ENCODE measurements around the gene FREM3.
A peak's percentile ranks its signal among the peaks of the same experiment; 100 is the strongest.
"Not testable (repeated sequence)": the region's sequence is repeated elsewhere in the genome, so short reads cannot be mapped to it uniquely, and the experiment has no call there.

The FREM3 gene

GRCh38 chr4:143585548-143585947, 114.9 kb downstream of the FREM3 start:
- no peak for DNase-seq (ENCODE audit: low read depth in 2 of 2)

- DNase-seq (ENCODE audit: low read depth in 2 of 2): no peak
Measured at GRCh38 chr4:143581331-143581946, 119.0 kb downstream of the FREM3 start.

GRCh38 chr4:143575331-143575730, 125.1 kb downstream of the FREM3 start:
- no peak for DNase-seq (ENCODE audit: low read depth in 2 of 2)

- DNase-seq (ENCODE audit: low read depth in 2 of 2): no peak
Measured at GRCh38 chr4:143564472-143564871, 136.0 kb downstream of the FREM3 start.

GRCh38 chr4:143559757-143560147, 140.7 kb downstream of the FREM3 start:
- DNase-seq (ENCODE audit: low read depth in 2 of 2): no peak

GRCh38 chr4:143558823-143559756, 141.4 kb downstream of the FREM3 start:
- DNase-seq (ENCODE audit: low read depth in 2 of 2): peak; percentile 12 to 22

- DNase-seq (ENCODE audit: low read depth in 2 of 2): no peak
Measured at GRCh38 chr4:143558286-143558685, 142.2 kb downstream of the FREM3 start.

- no peak for DNase-seq (ENCODE audit: low read depth in 2 of 2)
Measured at GRCh38 chr4:143555676-143556075, 144.8 kb downstream of the FREM3 start.

GRCh38 chr4:143554728-143555597, 145.5 kb downstream of the FREM3 start:
- no peak for DNase-seq (ENCODE audit: low read depth in 2 of 2)

GRCh38 chr4:143549928-143550327, 150.5 kb downstream of the FREM3 start:
- no peak for DNase-seq (ENCODE audit: low read depth in 2 of 2)

GRCh38 chr4:143539670-143540023, 160.8 kb downstream of the FREM3 start:
- DNase-seq (ENCODE audit: low read depth in 2 of 2): no peak

- DNase-seq (ENCODE audit: low read depth in 2 of 2): no peak
Measured at GRCh38 chr4:143538979-143539669, 161.4 kb downstream of the FREM3 start.

GRCh38 chr4:143531788-143532491, 168.5 kb downstream of the FREM3 start:
- DNase-seq (ENCODE audit: low read depth in 2 of 2): no peak

- DNase-seq (ENCODE audit: low read depth in 2 of 2): no peak
Measured at GRCh38 chr4:143531380-143531779, 169.1 kb downstream of the FREM3 start.

- not testable (repeated sequence) for DNase-seq (ENCODE audit: low read depth in 2 of 2)
Measured at GRCh38 chr4:143528046-143528445, 172.4 kb downstream of the FREM3 start.

All from fibroblast of skin of left quadriceps (primary cell).